Measurements from ENCODE around the gene MBP.

- TF ChIP-seq MAX (IDR thresholded peaks at IDR 0.05; ENCODE audit: low read depth, low read length) (no peak), CTCF (IDR thresholded peaks at IDR 0.05; ENCODE audit: low read depth, low read length) (no peak), POLR2A (IDR thresholded peaks at IDR 0.05; ENCODE audit: extremely low read depth, insufficient read length) (no peak)
Measured at GRCh38 chr18:77164026-77164425, 31.4 kb upstream of the MBP start.
